ENCODE measurements around the gene KDM6A. TPM values are rescaled to one million over a fixed set of nuclear protein-coding genes. Genes with fewer than 3 reads are reported as not detected.
"Not testable (repeated sequence)": the region's sequence is repeated elsewhere in the genome, so short reads cannot be mapped to it uniquely, and the experiment has no call there.

The KDM6A gene
- total RNA-seq, 2 experiments from 2014 or later: 20.9 to 21.5 TPM

- H3K9me3 Mint-ChIP-seq: no peaks in the 10 kb centered on the region
- H3K27ac Mint-ChIP-seq: no peak overlapping the region
- no peak overlapping the region for H3K4me3 Mint-ChIP-seq
- intact Hi-C loops (cut with micrococcal nuclease): no loop called here
- CTCF ChIA-PET: no interaction called here
- H3K36me3 Mint-ChIP-seq: peaks cover 18% of the 10 kb centered on the region
- POLR2A ChIA-PET: no interaction called here
- peaks cover 7% of the 10 kb centered on the region for H3K4me1 Mint-ChIP-seq (ENCODE audit: low read depth)
- no peak for DNase-seq
- no peaks in the 10 kb centered on the region for H3K27me3 Mint-ChIP-seq
Measured at GRCh38 chrX:45083314-45083713, 210.3 kb downstream of the KDM6A start.

- no peak overlapping the region for H3K27ac Mint-ChIP-seq
- POLR2A ChIA-PET: no interaction called here
- CTCF ChIA-PET: no interaction called here
- H3K36me3 Mint-ChIP-seq: peaks cover 27% of the 10 kb centered on the region
- no peaks in the 10 kb centered on the region for H3K4me1 Mint-ChIP-seq (ENCODE audit: low read depth)
- H3K9me3 Mint-ChIP-seq: peaks cover 7% of the 10 kb centered on the region
- H3K27me3 Mint-ChIP-seq: no peaks in the 10 kb centered on the region
- intact Hi-C loops (cut with micrococcal nuclease): no loop called here
- no peak for DNase-seq
- no peak overlapping the region for H3K4me3 Mint-ChIP-seq
Measured at GRCh38 chrX:45110494-45110893, 237.5 kb downstream of the KDM6A start.

- Mint-ChIP-seq H3K4me3 (no peak overlapping the region), H3K27ac (no peak overlapping the region), H3K27me3 (peaks cover 7% of the 10 kb centered on the region), H3K9me3 (peaks cover 8% of the 10 kb centered on the region), H3K4me1 (ENCODE audit: low read depth) (no peaks in the 10 kb centered on the region), H3K36me3 (peaks cover 1% of the 10 kb centered on the region)
- CTCF ChIA-PET: no interaction called here
- POLR2A ChIA-PET: no interaction called here
- DNase-seq: no peak
- intact Hi-C loops (cut with micrococcal nuclease): no loop called here
Measured at GRCh38 chrX:45126158-45126557, 253.2 kb downstream of the KDM6A start.

- Mint-ChIP-seq H3K4me1 (ENCODE audit: low read depth) (no peaks in the 10 kb centered on the region), H3K36me3 (peaks cover 1% of the 10 kb centered on the region), H3K9me3 (peaks cover 8% of the 10 kb centered on the region), H3K27me3 (peaks cover 1% of the 10 kb centered on the region), H3K27ac (no peak overlapping the region), H3K4me3 (no peak overlapping the region)
- ChIA-PET CTCF (no interaction called here), POLR2A (no interaction called here)
- no peak for DNase-seq
- intact Hi-C loops (cut with micrococcal nuclease): no loop called here
Measured at GRCh38 chrX:45128896-45129454, 256.0 kb downstream of the KDM6A start.

- Mint-ChIP-seq H3K4me3 (no peak overlapping the region), H3K27me3 (peaks cover 1% of the 10 kb centered on the region), H3K9me3 (peaks cover 3% of the 10 kb centered on the region), H3K4me1 (ENCODE audit: low read depth) (no peaks in the 10 kb centered on the region), H3K36me3 (no peaks in the 10 kb centered on the region), H3K27ac (no peak overlapping the region)
- CTCF ChIA-PET: no interaction called here
- POLR2A ChIA-PET: no interaction called here
- intact Hi-C loops (cut with micrococcal nuclease): no loop called here
- DNase-seq: no peak
Measured at GRCh38 chrX:45133465-45133864, 260.5 kb downstream of the KDM6A start.

- intact Hi-C loops (cut with micrococcal nuclease): no loop called here
- H3K4me3 Mint-ChIP-seq: no peak overlapping the region
- H3K27me3 Mint-ChIP-seq: peaks cover 1% of the 10 kb centered on the region
- no peak for DNase-seq
- H3K9me3 Mint-ChIP-seq: peaks cover 3% of the 10 kb centered on the region
- H3K27ac Mint-ChIP-seq: no peak overlapping the region
- ChIA-PET CTCF (no interaction called here), POLR2A (no interaction called here)
- no peaks in the 10 kb centered on the region for H3K4me1 Mint-ChIP-seq (ENCODE audit: low read depth)
- H3K36me3 Mint-ChIP-seq: no peaks in the 10 kb centered on the region
Measured at GRCh38 chrX:45134315-45134731, 261.3 kb downstream of the KDM6A start.

- ChIA-PET CTCF (no interaction called here), POLR2A (no interaction called here)
- DNase-seq: no peak
- Mint-ChIP-seq H3K36me3 (no peaks in the 10 kb centered on the region), H3K4me1 (ENCODE audit: low read depth) (no peaks in the 10 kb centered on the region), H3K27ac (no peak overlapping the region), H3K4me3 (no peak overlapping the region), H3K27me3 (peaks cover 1% of the 10 kb centered on the region), H3K9me3 (peaks cover 3% of the 10 kb centered on the region)
- intact Hi-C loops (cut with micrococcal nuclease): no loop called here
Measured at GRCh38 chrX:45134775-45135174, 261.8 kb downstream of the KDM6A start.

- intact Hi-C loops (cut with micrococcal nuclease); H3K9me3 Mint-ChIP-seq; H3K27ac Mint-ChIP-seq; H3K4me3 Mint-ChIP-seq; POLR2A ChIA-PET; H3K27me3 Mint-ChIP-seq; DNase-seq; H3K36me3 Mint-ChIP-seq; CTCF ChIA-PET; H3K4me1 Mint-ChIP-seq (ENCODE audit: low read depth): not testable (repeated sequence)
Measured at GRCh38 chrX:45135391-45136075, 262.5 kb downstream of the KDM6A start.

- H3K4me1 Mint-ChIP-seq (ENCODE audit: low read depth): no peaks in the 10 kb centered on the region
- H3K27me3 Mint-ChIP-seq: no peaks in the 10 kb centered on the region
- ChIA-PET CTCF (no interaction called here), POLR2A (no interaction called here)
- H3K9me3 Mint-ChIP-seq: no peaks in the 10 kb centered on the region
- intact Hi-C loops (cut with micrococcal nuclease): no loop called here
- H3K27ac Mint-ChIP-seq: no peak overlapping the region
- DNase-seq: no peak
- no peaks in the 10 kb centered on the region for H3K36me3 Mint-ChIP-seq
- H3K4me3 Mint-ChIP-seq: no peak overlapping the region
Measured at GRCh38 chrX:45137531-45137930, 264.5 kb downstream of the KDM6A start.

- H3K36me3 Mint-ChIP-seq: no peaks in the 10 kb centered on the region
- no peak overlapping the region for H3K4me3 Mint-ChIP-seq
- ChIA-PET POLR2A (no interaction called here), CTCF (no interaction called here)
- H3K4me1 Mint-ChIP-seq (ENCODE audit: low read depth): no peaks in the 10 kb centered on the region
- H3K27me3 Mint-ChIP-seq: no peaks in the 10 kb centered on the region
- H3K27ac Mint-ChIP-seq: no peak overlapping the region
- H3K9me3 Mint-ChIP-seq: no peaks in the 10 kb centered on the region
- no peak for DNase-seq
- intact Hi-C loops (cut with micrococcal nuclease): no loop called here
Measured at GRCh38 chrX:45138525-45138924, 265.5 kb downstream of the KDM6A start.

- no peak for DNase-seq
- Mint-ChIP-seq H3K36me3 (no peaks in the 10 kb centered on the region), H3K27ac (no peak overlapping the region), H3K4me1 (ENCODE audit: low read depth) (no peaks in the 10 kb centered on the region), H3K9me3 (no peaks in the 10 kb centered on the region), H3K4me3 (no peak overlapping the region), H3K27me3 (no peaks in the 10 kb centered on the region)
- ChIA-PET POLR2A (interaction anchor here (0.7 kb wide), 1 partner anchor 215 kb away, joined by 3 read pairs; no protein-coding TSS in a partner anchor), CTCF (interaction anchor here (1.5 kb wide), 1 partner anchor 47 kb away, joined by 5 read pairs; no protein-coding TSS in a partner anchor)
- intact Hi-C loops (cut with micrococcal nuclease): no loop called here
Measured at GRCh38 chrX:45140812-45141211, 267.8 kb downstream of the KDM6A start.

- Mint-ChIP-seq H3K4me3 (no peak overlapping the region), H3K9me3 (no peaks in the 10 kb centered on the region), H3K4me1 (ENCODE audit: low read depth) (no peaks in the 10 kb centered on the region), H3K27ac (no peak overlapping the region), H3K36me3 (no peaks in the 10 kb centered on the region), H3K27me3 (no peaks in the 10 kb centered on the region)
- POLR2A ChIA-PET: no interaction called here
- CTCF ChIA-PET: no interaction called here
- DNase-seq: no peak
- intact Hi-C loops (cut with micrococcal nuclease): no loop called here
Measured at GRCh38 chrX:45142185-45142584, 269.2 kb downstream of the KDM6A start.

GRCh38 chrX:45143455-45143854 lies 270.5 kb downstream of the KDM6A start:
- no peaks in the 10 kb centered on the region for H3K36me3 Mint-ChIP-seq
- H3K4me1 Mint-ChIP-seq (ENCODE audit: low read depth): no peaks in the 10 kb centered on the region
- ChIA-PET POLR2A (no interaction called here), CTCF (no interaction called here)
- no peak overlapping the region for H3K27ac Mint-ChIP-seq
- DNase-seq: no peak
- intact Hi-C loops (cut with micrococcal nuclease): no loop called here
- H3K27me3 Mint-ChIP-seq: no peaks in the 10 kb centered on the region
- no peaks in the 10 kb centered on the region for H3K9me3 Mint-ChIP-seq
- H3K4me3 Mint-ChIP-seq: no peak overlapping the region
